Dedifferentiated amniotic fluid mesenchymal stem cell (primary cell): ENCODE data around the gene UPK3A.
"Not testable (repeated sequence)": the region's sequence is repeated elsewhere in the genome, so short reads cannot be mapped to it uniquely, and the experiment has no call there.

Experiments
- DNase-seq: peaks from one replicate; pipeline ENCODE4 v3.0.0-alpha.2; 2016; ENCODE audit errors: extremely low spot score

UPK3A gene

DNA sequence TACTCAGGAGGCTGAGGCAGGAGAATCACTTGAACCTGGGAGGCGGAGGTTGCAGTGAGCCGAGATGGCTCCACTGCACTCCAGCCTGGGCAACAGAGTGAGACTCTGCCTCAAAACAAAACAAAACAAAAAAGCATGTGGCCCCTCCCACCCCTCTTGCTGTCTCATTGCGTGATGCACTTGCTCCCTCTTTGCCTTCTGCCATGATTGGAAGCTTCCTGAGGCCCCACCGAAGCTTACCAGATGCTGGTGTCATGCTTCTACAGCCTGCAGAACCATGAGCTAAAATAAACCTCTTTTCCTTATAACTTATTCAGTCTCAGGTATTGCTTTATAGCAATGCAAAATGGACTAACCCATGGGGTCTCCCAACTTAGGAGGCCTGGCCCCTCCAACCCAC lies 26.8 kb upstream of the UPK3A start:
- not testable (repeated sequence) for DNase-seq

GRCh38 chr22:45259754-45260394 lies 24.9 kb upstream of the UPK3A start:
- no peak for DNase-seq

- not testable (repeated sequence) for DNase-seq
Observed at GRCh38 chr22:45260395-45260759, 24.4 kb upstream of the UPK3A start.

GRCh38 chr22:45261407-45262088 lies 23.2 kb upstream of the UPK3A start:
- no peak for DNase-seq

DNA sequence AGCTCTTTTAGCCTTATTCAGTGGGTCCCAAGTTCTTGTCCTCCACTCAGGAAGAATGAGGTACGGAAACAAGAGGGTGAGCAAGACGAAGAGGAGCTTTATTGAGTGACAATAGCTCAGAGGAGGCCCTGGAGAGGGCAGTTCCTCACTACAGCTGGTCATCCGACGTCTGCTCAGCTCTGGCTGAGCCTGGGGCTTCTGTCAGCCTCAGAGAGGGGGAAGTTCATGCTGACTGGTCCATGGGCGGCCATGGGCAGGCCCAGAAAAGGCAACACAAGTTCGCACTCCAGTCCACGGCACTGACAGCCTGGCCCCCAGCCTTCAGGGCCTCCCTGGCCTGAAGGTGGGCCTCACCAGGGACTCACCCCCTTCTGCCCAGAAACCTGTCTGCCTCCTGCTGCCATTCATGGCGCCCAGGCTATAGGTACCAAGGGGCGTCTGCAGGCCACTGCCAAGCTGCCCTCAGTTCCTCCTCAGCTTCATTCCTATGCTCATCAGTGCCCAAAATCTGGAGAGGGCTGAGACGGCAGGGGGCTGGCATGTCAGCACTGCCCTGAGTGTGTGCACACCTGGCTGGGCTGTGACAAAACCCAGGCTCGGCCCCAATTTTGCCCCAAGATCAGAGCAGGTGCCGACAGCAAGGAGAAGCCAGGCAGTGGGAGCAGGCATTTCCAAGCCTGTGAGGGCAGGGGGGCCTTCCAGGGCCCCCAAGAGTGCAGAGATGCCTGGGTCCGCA lies 22.4 kb upstream of the UPK3A start:
- DNase-seq, result no peak

DNA sequence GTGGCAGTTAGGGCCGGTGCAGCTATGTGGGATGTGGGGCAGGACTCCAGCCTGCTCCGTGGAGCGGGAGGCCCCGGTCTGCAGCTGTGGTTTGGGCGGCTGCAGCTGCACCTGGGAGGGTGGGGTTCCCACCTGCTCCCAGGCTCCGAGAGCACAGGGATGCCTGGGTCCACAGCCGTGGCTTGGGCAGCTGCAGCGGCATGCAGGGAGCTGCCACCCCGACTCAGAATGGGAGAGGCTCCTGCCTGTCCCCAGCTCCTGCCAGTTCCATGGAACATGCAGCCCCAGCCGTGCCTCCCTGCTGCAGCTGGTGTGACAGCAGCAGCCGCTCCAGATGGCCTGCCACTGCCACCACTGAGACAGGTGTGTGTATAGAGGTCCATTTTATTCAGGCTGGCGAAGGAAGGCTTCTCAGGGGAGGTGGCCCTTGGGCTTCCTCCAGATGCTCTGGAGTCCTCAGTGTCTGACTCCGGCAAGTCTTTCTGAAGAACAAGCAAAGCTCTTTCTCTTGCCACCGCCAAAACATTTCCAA lies 21.8 kb upstream of the UPK3A start:
- no peak for DNase-seq

GRCh38 chr22:45263463-45264269 lies 21.1 kb upstream of the UPK3A start:
- peak; percentile 50 for DNase-seq

- DNase-seq, result no peak
Observed at GRCh38 chr22:45265535-45265934, 19.2 kb upstream of the UPK3A start.

- no peak for DNase-seq
Observed at GRCh38 chr22:45268167-45268957, 16.4 kb upstream of the UPK3A start.

DNA sequence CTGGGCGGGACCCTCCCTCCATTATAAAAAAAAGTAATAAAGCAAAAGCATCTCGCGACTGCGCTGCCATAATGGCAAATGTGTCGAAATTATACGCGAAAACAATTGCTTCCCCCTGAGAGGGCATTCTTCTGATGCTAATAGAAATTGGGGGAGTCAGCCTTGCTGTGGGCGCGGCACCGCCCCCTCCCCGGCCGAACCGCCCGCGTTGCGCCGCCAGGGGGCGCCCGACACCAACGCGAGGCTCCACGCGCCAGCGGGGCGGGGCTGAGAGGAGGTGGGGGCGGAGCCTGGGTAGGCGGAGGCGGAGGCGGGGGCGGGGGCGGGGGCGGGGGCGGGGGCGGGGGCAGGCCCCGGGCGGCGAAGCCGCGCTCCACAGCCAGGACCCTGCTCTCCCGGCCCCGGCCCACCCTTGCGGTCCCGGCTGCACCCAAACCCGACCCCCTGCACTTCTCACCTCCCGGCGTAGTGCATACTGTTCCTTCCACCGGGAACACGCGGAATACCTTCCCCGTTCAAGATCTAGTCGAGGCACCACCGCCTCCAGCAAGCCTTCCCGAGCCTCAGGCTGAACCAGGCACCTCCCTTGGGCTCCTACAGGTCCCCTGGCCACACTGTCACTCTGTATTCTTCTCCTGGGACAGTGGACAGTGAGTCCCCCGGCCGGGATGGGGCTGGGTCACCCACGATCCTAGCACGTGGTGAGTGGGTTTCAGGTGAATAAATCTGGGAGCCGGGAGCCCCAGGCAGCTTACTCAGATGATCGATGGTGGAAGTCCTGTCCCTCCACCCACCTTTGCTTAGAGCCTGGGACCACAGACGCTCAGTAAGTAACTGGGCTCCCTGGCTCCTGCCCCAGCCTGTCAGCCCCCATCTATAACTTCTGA lies 15.5 kb upstream of the UPK3A start:
- peak; percentile 24 for DNase-seq

- no peak for DNase-seq
Observed at GRCh38 chr22:45270095-45271020, 14.4 kb upstream of the UPK3A start.

- DNase-seq, result no peak
Observed at GRCh38 chr22:45271667-45272201, 13.0 kb upstream of the UPK3A start.

DNA sequence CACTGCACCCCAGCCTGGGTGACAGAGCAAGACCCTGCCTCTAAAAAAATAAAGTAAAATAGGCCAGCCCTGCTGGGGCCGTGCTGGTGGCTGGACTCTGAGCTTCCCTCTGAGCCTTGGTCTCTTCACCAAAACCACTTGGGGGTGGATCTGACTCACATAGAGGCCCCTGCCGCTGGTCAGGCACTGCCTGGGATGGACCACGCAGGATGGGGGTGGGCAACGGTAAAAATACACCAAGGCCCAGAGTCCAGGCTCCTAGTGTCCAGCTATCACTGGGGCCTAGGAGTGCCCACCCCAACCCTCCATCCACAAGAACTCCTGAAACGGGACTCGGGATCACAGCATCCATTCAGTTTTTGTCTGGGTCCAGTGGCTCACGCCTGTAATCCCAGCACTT lies 12.3 kb upstream of the UPK3A start:
- no peak for DNase-seq

- no peak for DNase-seq
Observed at GRCh38 chr22:45273452-45274075, 11.2 kb upstream of the UPK3A start.

DNA sequence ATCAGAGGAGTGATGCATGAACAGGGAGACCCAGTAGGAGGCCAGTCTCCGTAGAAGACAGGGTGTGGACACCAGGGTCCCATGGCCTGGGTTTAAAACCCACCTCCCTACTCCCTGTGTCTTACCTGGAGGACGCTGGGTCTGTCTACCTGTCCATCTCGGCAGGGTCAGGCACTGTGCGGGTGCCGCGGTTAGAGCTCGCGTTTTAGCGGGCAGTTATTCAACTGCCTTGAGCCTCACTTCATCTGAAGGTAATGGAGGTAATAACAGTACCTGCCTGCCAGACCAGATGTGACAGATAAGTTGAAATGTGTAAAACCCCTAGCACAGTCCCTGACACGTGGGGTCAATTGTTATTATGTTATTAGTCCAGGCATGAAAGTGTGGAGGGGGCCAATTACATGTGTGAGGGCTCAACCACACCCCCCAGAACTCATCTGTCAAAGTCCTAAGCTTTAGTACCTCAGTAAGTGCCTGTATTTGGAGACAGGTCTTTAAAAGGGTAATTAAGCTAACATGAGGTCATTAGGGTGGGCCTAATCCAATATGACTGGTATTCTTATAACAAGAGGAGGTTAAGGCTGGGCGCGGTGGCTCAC lies 8.1 kb upstream of the UPK3A start:
- DNase-seq, result no peak

DNA sequence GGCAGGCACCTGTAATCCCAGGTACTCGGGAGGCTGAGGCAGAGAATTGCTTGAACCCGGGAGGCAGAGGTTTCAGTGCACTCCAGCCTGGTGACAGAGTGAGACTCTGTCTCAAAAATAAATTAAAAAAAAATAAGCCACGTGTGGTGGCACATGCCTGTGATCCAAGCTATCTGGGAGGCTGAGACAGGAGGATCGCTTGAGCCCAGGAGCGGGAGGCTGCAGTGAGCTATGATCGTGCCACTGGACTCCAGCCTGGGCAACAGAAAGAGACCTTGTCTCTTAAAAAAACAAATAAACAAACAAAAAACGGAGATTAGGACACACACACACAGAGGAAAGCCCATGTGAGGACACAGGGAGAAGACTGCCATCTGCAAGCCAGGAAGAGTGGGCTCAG lies 7.0 kb upstream of the UPK3A start:
- not testable (repeated sequence) for DNase-seq

DNA sequence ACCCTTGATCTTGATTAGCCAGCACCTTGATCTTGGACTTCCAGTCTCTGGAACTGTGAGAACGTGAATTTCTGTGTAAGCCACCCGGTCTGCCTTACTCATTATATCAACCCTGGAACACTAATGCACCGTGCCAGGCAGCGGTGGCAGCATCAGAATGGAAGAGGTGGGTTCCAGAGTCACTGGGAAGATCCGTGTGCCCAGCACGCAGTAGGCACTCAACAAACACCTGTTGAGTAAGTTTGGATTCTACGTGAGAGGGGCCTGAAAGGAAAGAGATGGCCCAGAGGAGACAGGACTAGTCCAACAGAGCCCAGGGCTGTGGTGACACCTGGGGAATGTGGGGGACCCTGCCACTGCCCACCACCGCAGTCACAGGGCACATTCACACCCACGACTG lies 6.6 kb upstream of the UPK3A start:
- no peak for DNase-seq

- no peak for DNase-seq
Observed at GRCh38 chr22:45280587-45280980, 4.2 kb upstream of the UPK3A start.
